OCI-M2 (cell line): Measurements from ENCODE around the gene MARF1.
"Not testable (repeated sequence)": the region's sequence is repeated elsewhere in the genome, so short reads cannot be mapped to it uniquely, and the experiment has no call there.

Experiments used
- DNase-seq: peaks from one replicate; lab custom pipeline; 2025; ENCODE audit not compliant: unreplicated experiment; lab: John Stamatoyannopoulos, UW

The MARF1 gene

GRCh38 chr16:15643048-15643945 is at the start of gene MARF1:
Gene MARF1 (minus strand): TSS chr16:15643154. CDS start chr16:15639233, 3,921 bp downstream.
- DNase-seq = peak; percentile 76

- not testable (repeated sequence) for DNase-seq
These were observed 49.6 kb upstream of the MARF1 start for GRCh38 chr16:15692508-15692907.

GRCh38 chr16:15691046-15691445 is 48.1 kb upstream of the MARF1 start:
- DNase-seq = no peak

- no peak for DNase-seq
These were observed 47.3 kb upstream of the MARF1 start for GRCh38 chr16:15690296-15690695.

GRCh38 chr16:15689290-15689689 is 46.3 kb upstream of the MARF1 start:
- DNase-seq = no peak

- no peak for DNase-seq
These were observed 43.3 kb upstream of the MARF1 start for GRCh38 chr16:15686287-15686686.

- no peak for DNase-seq
These were observed 39.2 kb upstream of the MARF1 start for GRCh38 chr16:15682105-15682570.

- DNase-seq = no peak
These were observed 34.5 kb upstream of the MARF1 start for GRCh38 chr16:15677447-15677846.

GRCh38 chr16:15676506-15676905 is 33.6 kb upstream of the MARF1 start:
- DNase-seq = no peak

GRCh38 chr16:15674571-15674970 is 31.6 kb upstream of the MARF1 start:
- DNase-seq = no peak

- DNase-seq = no peak
These were observed 29.7 kb upstream of the MARF1 start for GRCh38 chr16:15672514-15673167.

- DNase-seq = not testable (repeated sequence)
These were observed 29.2 kb upstream of the MARF1 start for GRCh38 chr16:15672127-15672513.

- no peak for DNase-seq
These were observed 28.7 kb upstream of the MARF1 start for GRCh38 chr16:15671530-15672117.

- no peak for DNase-seq
These were observed 24.3 kb upstream of the MARF1 start for GRCh38 chr16:15667091-15667742.

GRCh38 chr16:15665107-15665506 is 22.2 kb upstream of the MARF1 start:
- no peak for DNase-seq

GRCh38 chr16:15660203-15660601 is 17.2 kb upstream of the MARF1 start:
- no peak for DNase-seq

GRCh38 chr16:15658556-15658955 is 15.6 kb upstream of the MARF1 start:
- DNase-seq = no peak

- DNase-seq = no peak
These were observed 15.2 kb upstream of the MARF1 start for GRCh38 chr16:15658149-15658548.

GRCh38 chr16:15655561-15655960 is 12.6 kb upstream of the MARF1 start:
- not testable (repeated sequence) for DNase-seq

GRCh38 chr16:15654591-15654990 is 11.6 kb upstream of the MARF1 start:
- DNase-seq = no peak

GRCh38 chr16:15653227-15653626 is 10.3 kb upstream of the MARF1 start:
- no peak for DNase-seq
